Stomach (tissue), 4 donors: ENCODE data around the gene POT1.

ENCODE experiments used
- EP300 ChIP-seq: sonication (generic); formaldehyde crosslinking; IDR thresholded peaks from one replicate; pipeline ENCODE4 v1.6.1; 2017; ENCODE audit warnings: antibody characterized with exemption
- POLR2A ChIP-seq, 4 donors: fragments of 450-650 bp; IDR thresholded peaks; one replicate each; pipeline ENCODE4 v1.6.1; 2016; ENCODE audit warnings: antibody characterized with exemption in 4 of 4, control low read depth in 2 of 4, mild to moderate bottlenecking in 1 of 4, moderate library complexity in 1 of 4

DNA sequence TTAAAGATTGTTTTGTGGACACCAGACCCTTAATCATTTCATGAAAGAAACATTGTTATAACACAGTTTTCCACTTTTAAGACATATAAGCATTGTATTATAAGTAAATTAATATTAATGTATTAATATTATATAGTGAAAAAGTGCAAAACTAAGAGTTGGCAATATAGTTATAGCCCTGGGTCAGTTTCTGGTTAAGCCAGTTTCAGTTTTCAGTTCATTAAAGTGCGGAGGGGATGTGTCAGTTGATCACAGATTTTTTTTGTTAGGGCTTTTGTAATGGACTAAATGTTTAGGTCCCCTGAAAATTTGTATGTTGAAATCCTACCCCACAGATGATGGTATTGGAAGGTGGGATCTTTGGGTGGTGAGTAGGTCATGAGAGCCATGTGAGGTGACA lies 118.3 kb downstream of the POT1 start:
- no peak for TF ChIP-seq POLR2A (IDR thresholded peaks at IDR 0.05)
- TF ChIP-seq EP300: no peak
